Measurements from ENCODE around the gene CNTF. TPM values are rescaled to one million over a fixed set of nuclear protein-coding genes. Genes with fewer than 3 reads are reported as not detected.
A peak's percentile ranks its signal among the peaks of the same experiment; 100 is the strongest.

The CNTF gene
- total and polyA plus RNA-seq, 2 of the 4 experiments (the other 2 are of a cell fraction), result 1.2 to 2.3 TPM

DNA sequence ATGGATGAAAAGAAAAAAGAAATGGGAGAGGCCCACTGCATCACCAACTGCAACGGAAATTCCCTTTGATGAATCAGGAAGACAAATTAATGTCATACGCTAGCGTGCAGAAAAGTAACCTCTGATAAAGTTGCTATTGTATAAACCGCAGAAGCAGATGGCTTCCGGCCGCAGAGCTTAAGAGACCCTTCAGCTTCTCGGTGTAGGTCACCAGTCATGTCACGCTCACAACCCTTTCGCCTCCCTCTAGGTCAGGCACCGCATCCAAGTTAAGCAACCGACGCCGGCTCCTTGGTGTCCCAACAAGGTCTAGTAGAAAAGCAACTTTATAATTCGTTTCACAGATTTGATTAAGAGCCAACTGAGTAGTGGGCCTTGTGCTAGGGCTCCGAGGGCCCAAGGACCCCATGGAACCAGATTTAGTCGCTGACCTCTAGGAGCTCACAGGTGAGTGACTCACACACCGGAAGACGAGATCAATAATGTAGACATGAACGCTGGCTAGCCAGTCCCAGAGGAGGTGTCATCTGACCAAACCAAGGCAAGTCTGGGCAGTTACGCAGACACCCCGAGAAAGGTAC is 44.8 kb upstream of the CNTF start:
- no peaks in the 10 kb centered on the region for H3K36me3 ChIP-seq (ENCODE audit: control insufficient read depth, insufficient read depth, low read length)
- CTCF ChIA-PET, result interaction anchor here (0.5 to 2.3 kb wide), 6 partner anchors 9 to 1018 kb away, joined by 3 to 25 read pairs (median 4); partner anchors contain the start of gene DTX4
- no peak; the same call in 1 of the 2 replicates for ATAC-seq (ENCODE audit: low read depth)
- H2BK15ac ChIP-seq (ENCODE audit: low read depth, low read length), result peak overlapping the region; percentile 51; the same call in 1 of the 3 replicates
- H2AK9ac ChIP-seq (replicated peaks; ENCODE audit: low read depth, low read length, poor library complexity), result peak overlapping the region; percentile 100
- peak overlapping the region; percentile 61 for H3K4me3 ChIP-seq (ENCODE audit: insufficient read depth, low read depth, low read length)
- H2AFZ ChIP-seq (replicated peaks; ENCODE audit: low read length, poor library complexity), result peak overlapping the region; percentile 85
- peak overlapping the region; percentile 54 for H2BK20ac ChIP-seq (ENCODE audit: low read depth, low read length)
- DNase-seq, result peak; percentile 97
- H3K27me3 ChIP-seq (ENCODE audit: control insufficient read depth, insufficient read depth, low read length), result no peaks in the 10 kb centered on the region
- H2AK5ac ChIP-seq (ENCODE audit: low read depth, low read length), result peak overlapping the region; percentile 94
- H4K8ac ChIP-seq (ENCODE audit: low read depth in 2 of 2, low read length in 2 of 2), result peak overlapping the region; percentile 88 to 93
- peak overlapping the region; percentile 98 for H3K4ac ChIP-seq (ENCODE audit: low read depth, low read length)
- dilution Hi-C loops (cut with HindIII; ENCODE audit: low sequenced_read_pairs, unreplicated experiment), result no loop called here
- H3K9me1 ChIP-seq (ENCODE audit: insufficient read depth, low read length), result peaks cover 5% of the 10 kb centered on the region; the same call in 1 of the 2 replicates
- H2BK5ac ChIP-seq (ENCODE audit: low read depth, low read length, poor library complexity, severe bottlenecking), result peak overlapping the region; percentile 94
- H3K4me2 ChIP-seq (ENCODE audit: low read depth, low read length), result peak overlapping the region; percentile 74
- H3K4me1 ChIP-seq (ENCODE audit: control insufficient read depth, insufficient read depth, low read length), result peaks cover 15% of the 10 kb centered on the region
- H3K9me3 ChIP-seq (ENCODE audit: control insufficient read depth, insufficient read depth, low read length), result no peaks in the 10 kb centered on the region
- peak overlapping the region; percentile 99 for H3K56ac ChIP-seq (ENCODE audit: extremely low read depth, insufficient read depth, low read length)
- 0% methylated on average over 9 of the region's 21 CpGs; no CpG with 5 or more reads in 1 of the 2 experiments for WGBS, 2 experiments (ENCODE audit: extremely low coverage in 2 of 2, insufficient read length in 1 of 2)
- H3K18ac ChIP-seq (ENCODE audit: low read depth, low read length), result peak overlapping the region; percentile 78
- peaks cover 7% of the 10 kb centered on the region for H4K20me1 ChIP-seq (ENCODE audit: insufficient read depth, low read length)
- peaks cover 8 to 27% of the 10 kb centered on the region in 2 experiments; a peak in 3 of 4 replicates for H3K79me1 ChIP-seq (ENCODE audit: low read depth in 1 of 2, low read length in 2 of 2)
- POLR2A ChIA-PET (ENCODE audit: unreplicated experiment), result interaction anchor here (1.0 kb wide), 1 partner anchor 52 kb away, joined by 4 read pairs; no protein-coding TSS in a partner anchor
- peak overlapping the region; percentile 91 for H4K5ac ChIP-seq (ENCODE audit: low read depth, low read length)
- peak overlapping the region; percentile 89 for H3K9ac ChIP-seq (ENCODE audit: low read depth, low read length)
- peak overlapping the region; percentile 88 for H3K23ac ChIP-seq (ENCODE audit: low read depth, low read length)
- H4K91ac ChIP-seq (ENCODE audit: insufficient read depth, low read depth, low read length), result peak overlapping the region; percentile 94
- intact Hi-C loops (cut with micrococcal nuclease), result loop anchor here (1.0 to 10.0 kb wide), 6 partner anchors 53 to 977 kb away; partner anchors contain the start of gene FAM111A
- BruUV-seq (replicated peaks), result TSS peak; percentile 68
- H2BK120ac ChIP-seq (ENCODE audit: low read depth, low read length), result peak overlapping the region; percentile 91
- in situ Hi-C loops (cut with MboI; ENCODE audit: low sequenced_read_pairs), result loop anchor here (5.0 to 25.0 kb wide), 3 partner anchors 50 to 985 kb away; no protein-coding TSS in a partner anchor
- H3K27ac ChIP-seq (ENCODE audit: insufficient read depth, low read length), result peak overlapping the region; percentile 92
- peak overlapping the region; percentile 94 for H3K14ac ChIP-seq (replicated peaks; ENCODE audit: low read depth, low read length)
- TF ChIP-seq RCOR1 (IDR thresholded peaks at IDR 0.05; ENCODE audit: insufficient replicate concordance, low read length) (no peak), BHLHE40 (IDR thresholded peaks at IDR 0.05; ENCODE audit: low read depth, low read length) (peak; percentile 81), MAFK (IDR thresholded peaks at IDR 0.05; ENCODE audit: low read depth, low read length) (no peak), RFX5 (IDR thresholded peaks at IDR 0.05; ENCODE audit: low read depth, low read length) (no peak), SMC3 (IDR thresholded peaks at IDR 0.05; ENCODE audit: low read depth, low read length) (no peak), RAD21 (IDR thresholded peaks at IDR 0.05; ENCODE audit: low read length) (no peak), CEBPB (IDR thresholded peaks at IDR 0.05; ENCODE audit: low read depth, low read length) (peak; percentile 82), MXI1 (IDR thresholded peaks at IDR 0.05; ENCODE audit: borderline replicate concordance, low read depth, low read length) (no peak), POLR2A (IDR thresholded peaks at IDR 0.05; ENCODE audit: low read depth, low read length) (peak; percentile 91), MAZ (IDR thresholded peaks at IDR 0.05; ENCODE audit: borderline replicate concordance, low read depth, low read length) (peak; percentile 16; the same call in 1 of the 2 replicates), CHD1 (IDR thresholded peaks at IDR 0.05; ENCODE audit: low read depth, low read length) (peak; percentile 80; the same call in 1 of the 2 replicates)
- TF ChIP-seq, protein P1, sequence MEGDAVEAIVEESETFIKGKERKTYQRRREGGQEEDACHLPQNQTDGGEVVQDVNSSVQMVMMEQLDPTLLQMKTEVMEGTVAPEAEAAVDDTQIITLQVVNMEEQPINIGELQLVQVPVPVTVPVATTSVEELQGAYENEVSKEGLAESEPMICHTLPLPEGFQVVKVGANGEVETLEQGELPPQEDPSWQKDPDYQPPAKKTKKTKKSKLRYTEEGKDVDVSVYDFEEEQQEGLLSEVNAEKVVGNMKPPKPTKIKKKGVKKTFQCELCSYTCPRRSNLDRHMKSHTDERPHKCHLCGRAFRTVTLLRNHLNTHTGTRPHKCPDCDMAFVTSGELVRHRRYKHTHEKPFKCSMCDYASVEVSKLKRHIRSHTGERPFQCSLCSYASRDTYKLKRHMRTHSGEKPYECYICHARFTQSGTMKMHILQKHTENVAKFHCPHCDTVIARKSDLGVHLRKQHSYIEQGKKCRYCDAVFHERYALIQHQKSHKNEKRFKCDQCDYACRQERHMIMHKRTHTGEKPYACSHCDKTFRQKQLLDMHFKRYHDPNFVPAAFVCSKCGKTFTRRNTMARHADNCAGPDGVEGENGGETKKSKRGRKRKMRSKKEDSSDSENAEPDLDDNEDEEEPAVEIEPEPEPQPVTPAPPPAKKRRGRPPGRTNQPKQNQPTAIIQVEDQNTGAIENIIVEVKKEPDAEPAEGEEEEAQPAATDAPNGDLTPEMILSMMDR (conservative IDR thresholded peaks at IDR 0.05; ENCODE audit: low read depth, low read length), result no peak
- TF ChIP-seq, protein P2, sequence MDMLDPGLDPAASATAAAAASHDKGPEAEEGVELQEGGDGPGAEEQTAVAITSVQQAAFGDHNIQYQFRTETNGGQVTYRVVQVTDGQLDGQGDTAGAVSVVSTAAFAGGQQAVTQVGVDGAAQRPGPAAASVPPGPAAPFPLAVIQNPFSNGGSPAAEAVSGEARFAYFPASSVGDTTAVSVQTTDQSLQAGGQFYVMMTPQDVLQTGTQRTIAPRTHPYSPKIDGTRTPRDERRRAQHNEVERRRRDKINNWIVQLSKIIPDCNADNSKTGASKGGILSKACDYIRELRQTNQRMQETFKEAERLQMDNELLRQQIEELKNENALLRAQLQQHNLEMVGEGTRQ (IDR thresholded peaks at IDR 0.05; ENCODE audit: low read depth, low read length), result no peak
- TF ChIP-seq, protein P3, sequence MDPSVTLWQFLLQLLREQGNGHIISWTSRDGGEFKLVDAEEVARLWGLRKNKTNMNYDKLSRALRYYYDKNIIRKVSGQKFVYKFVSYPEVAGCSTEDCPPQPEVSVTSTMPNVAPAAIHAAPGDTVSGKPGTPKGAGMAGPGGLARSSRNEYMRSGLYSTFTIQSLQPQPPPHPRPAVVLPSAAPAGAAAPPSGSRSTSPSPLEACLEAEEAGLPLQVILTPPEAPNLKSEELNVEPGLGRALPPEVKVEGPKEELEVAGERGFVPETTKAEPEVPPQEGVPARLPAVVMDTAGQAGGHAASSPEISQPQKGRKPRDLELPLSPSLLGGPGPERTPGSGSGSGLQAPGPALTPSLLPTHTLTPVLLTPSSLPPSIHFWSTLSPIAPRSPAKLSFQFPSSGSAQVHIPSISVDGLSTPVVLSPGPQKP (IDR thresholded peaks at IDR 0.05; ENCODE audit: borderline replicate concordance, low read depth, low read length), result no peak
